ENCODE measurements around the gene SAMD11.

GRCh38 chr1:954927-955326 is 31.2 kb downstream of the SAMD11 start:
- TF ChIP-seq CTCF (IDR thresholded peaks at IDR 0.05): no peak
- TF ChIP-seq POLR2A (IDR thresholded peaks at IDR 0.05): no peak
- no peak for TF ChIP-seq POLR2AphosphoS5 (IDR thresholded peaks at IDR 0.05)
- no peak for TF ChIP-seq EP300 (IDR thresholded peaks at IDR 0.05)

Measured in gastroesophageal sphincter (tissue), 3 donors.